ENCODE measurements around the gene OR5T1. TPM values are rescaled to one million over a fixed set of nuclear protein-coding genes. Genes with fewer than 3 reads are reported as not detected.

The OR5T1 gene
- total RNA-seq (2021): not detected in 2 replicates
- long read RNA-seq: 0 reads

DNA sequence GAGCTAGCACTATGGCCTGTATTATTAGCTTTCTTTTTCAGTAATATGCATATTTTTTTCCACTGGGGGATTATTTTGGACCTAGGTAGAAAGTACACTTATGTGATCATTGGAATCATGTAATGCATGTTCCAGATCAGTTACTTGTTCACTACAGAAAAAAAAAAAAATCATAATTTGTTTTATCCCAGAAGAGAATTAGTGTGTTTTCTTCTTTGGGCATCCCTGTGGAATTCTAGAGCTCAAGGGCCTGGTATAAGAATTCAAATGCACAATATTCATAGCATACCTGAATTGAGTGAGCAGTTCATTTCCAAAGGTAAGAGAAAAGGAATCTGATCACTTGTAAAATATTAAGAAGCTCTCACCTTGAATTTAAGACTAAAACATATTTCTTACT is at the start of gene OR5T1:
Gene OR5T1 (plus strand): TSS at position 301 of the 400 bp plus-strand sequence. CDS start 1,485 bp downstream, outside the sequence.
- Histone ChIP-seq H3K23me2 (ENCODE audit: insufficient read length, low read depth, low read length, poor library complexity, severe bottlenecking) (no peaks in the 10 kb centered on the region), H4K20me1 (ENCODE audit: control insufficient read depth, insufficient read depth, insufficient read length) (no peaks in the 10 kb centered on the region), H2AFZ (ENCODE audit: low read length) (no peak within 1 kb of the TSS), H4K5ac (ENCODE audit: insufficient read length, low read depth, low read length) (no peak within 1 kb of the TSS), H3K4me1 (ENCODE audit: insufficient read depth, low read length) (no peaks in the 10 kb centered on the region), H3K4ac (ENCODE audit: low read depth, low read length) (no peak within 1 kb of the TSS), H3K4me2 (ENCODE audit: insufficient read depth, insufficient read length, low read length) (no peak within 1 kb of the TSS), H4K91ac (ENCODE audit: insufficient read length, low read depth, low read length) (no peak within 1 kb of the TSS), H3K9ac (ENCODE audit: extremely low read depth, insufficient read length, low read length) (no peak within 1 kb of the TSS), H3K23ac (ENCODE audit: insufficient read length, low read depth, low read length) (no peak within 1 kb of the TSS), H3K9me3 (ENCODE audit: control insufficient read depth, low read depth, low read length) (no peaks in the 10 kb centered on the region), H2BK5ac (ENCODE audit: insufficient read length, low read length) (no peak within 1 kb of the TSS), H3K56ac (ENCODE audit: insufficient read length, low read depth, low read length) (no peak within 1 kb of the TSS), H2BK12ac (ENCODE audit: insufficient read length, low read depth, low read length) (no peak within 1 kb of the TSS), H3K27me3 (ENCODE audit: insufficient read depth, low read length) (no peaks in the 10 kb centered on the region), H3K79me2 (ENCODE audit: insufficient read depth, low read length) (no peaks in the 10 kb centered on the region), H2BK20ac (ENCODE audit: low read depth, low read length, poor library complexity, severe bottlenecking) (no peak within 1 kb of the TSS), H3K18ac (ENCODE audit: insufficient read length, low read depth, low read length) (no peak within 1 kb of the TSS), H2BK15ac (ENCODE audit: low read depth, low read length) (no peak within 1 kb of the TSS), H3K14ac (ENCODE audit: insufficient read depth, low read length) (no peak within 1 kb of the TSS), H3K27ac (ENCODE audit: insufficient read length, low read depth, low read length) (no peak within 1 kb of the TSS), H4K8ac (replicated peaks; ENCODE audit: insufficient read length, low read depth, low read length) (no peak within 1 kb of the TSS), H3K79me1 (ENCODE audit: insufficient read depth, low read depth, low read length, poor library complexity, severe bottlenecking) (no peaks in the 10 kb centered on the region), H2AK5ac (ENCODE audit: insufficient read length, low read length) (no peak within 1 kb of the TSS), H3T11ph (ENCODE audit: low read length) (no peak within 1 kb of the TSS), H2BK120ac (ENCODE audit: low read depth, low read length, poor library complexity, severe bottlenecking) (no peak within 1 kb of the TSS)
- Mint-ChIP-seq H3K4me1 (no peaks in the 10 kb centered on the region), H3K36me3 (ENCODE audit: insufficient read depth in 1 of 3, low read depth in 3 of 3) (no peaks in the 10 kb centered on the region; a peak in 1 of 7 replicates), H3K9me3 (peaks cover 0 to 12% of the 10 kb centered on the region in 2 experiments; a peak in 3 of 5 replicates), H3K4me3 (no peak within 1 kb of the TSS), H3K27me3 (ENCODE audit: low read depth) (no peaks in the 10 kb centered on the region), H3K27ac (no peak within 1 kb of the TSS)
- TF ChIP-seq CTCF (conservative IDR thresholded peaks at IDR 0.05): no peak
- no peak for DNase-seq
